ENCODE results near the gene STPG4.

STPG4 gene

DNA sequence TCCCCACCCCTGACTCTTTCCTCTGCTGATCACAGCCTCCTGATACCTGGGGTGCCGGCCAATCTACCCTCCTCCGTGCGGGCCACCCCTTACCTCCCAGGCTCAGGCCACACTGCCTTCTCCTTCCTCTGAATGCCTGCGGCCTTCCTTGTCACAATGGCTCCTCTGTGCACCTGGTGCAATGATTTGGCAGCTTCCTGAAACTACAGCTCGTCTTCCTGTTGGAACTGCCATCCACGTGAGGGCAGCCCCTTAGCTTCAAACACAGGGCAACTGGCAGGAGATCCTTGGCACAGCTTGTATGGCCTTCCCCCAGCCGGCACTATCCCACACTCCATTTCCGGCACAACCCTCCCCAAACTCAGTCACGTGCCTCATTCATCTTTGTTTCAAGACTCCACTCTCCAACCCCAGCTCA is 69.0 kb downstream of the STPG4 start:
- DNase-seq: no peak

DNA sequence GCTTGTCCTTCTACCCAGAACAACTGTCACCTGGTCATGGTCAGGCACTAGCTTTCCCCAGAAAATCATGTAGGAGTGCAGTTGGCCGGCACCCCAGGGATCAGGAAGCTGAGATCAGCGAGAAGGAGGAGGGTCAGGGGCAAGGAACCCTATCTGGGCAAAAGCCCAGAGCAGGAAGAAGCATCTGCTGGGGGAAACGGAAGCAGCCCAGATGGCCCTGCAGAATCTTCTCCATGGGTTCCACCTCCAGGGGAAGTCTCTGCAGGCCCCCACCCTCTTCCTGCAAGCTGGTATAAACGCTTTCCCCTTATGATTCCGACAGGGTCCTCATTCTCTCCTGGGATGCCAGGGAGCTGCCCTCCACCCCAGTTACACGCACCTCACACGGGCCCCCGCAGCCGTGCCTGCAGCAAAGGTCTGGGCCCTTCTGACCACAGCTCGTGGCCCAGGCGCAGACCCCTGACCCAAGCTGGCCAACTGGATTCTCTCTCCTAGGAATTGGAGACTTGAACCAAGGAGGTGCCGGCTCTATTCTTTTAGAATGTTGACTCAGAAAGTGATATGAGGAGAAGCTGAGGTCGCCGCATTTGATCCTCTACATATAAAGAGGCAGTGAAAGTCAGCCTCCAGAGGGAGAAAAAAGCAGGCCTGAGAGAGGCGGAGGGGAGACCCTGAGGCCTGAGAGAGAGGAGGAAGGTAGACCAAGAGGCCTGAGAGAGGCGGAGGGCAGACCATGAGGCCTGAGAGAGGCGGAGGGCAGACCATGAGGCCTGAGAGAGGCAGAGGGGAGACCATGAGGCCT is 71.0 kb downstream of the STPG4 start:
- no peak for DNase-seq

DNA sequence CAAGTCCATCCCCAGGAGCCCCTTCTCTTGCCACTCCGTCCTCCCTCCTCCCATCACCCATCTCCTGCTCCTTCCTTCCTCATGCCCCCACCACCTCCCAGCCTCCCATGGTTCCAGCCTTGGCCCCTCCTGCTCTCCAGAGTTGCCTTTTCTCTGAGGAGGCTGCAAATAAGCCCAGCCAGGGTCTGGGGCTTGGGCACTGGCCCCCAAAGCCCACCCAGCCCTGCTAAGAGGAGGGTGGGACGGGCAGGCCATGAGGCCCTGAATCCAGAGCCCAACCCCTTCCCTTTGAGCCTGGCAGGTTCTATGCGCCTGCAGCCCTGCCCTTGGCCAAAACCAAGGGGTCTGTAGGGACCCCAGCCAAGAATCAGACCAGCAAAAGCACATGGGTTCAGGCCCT is 71.6 kb downstream of the STPG4 start:
- no peak for DNase-seq

DNA sequence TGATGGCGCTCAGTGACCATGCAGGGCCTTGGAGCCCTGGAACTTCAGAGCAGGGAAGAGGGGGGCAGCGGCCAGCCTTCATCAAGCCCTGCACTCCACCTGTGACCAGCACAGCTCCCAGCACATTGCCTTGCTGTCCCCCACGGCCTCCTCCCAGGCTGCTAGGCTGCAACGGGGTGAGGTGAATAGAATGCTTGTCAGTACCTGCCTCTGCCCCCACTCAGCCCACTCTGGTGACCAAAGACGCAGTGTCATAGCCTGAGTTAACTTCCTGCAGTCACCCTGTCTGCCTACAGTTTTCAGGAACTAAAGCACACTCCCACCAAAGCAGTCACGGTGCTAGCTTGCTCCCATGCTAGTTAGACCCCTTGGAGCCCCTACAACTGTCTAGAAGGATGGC is 72.1 kb downstream of the STPG4 start:
- DNase-seq: no peak

DNA sequence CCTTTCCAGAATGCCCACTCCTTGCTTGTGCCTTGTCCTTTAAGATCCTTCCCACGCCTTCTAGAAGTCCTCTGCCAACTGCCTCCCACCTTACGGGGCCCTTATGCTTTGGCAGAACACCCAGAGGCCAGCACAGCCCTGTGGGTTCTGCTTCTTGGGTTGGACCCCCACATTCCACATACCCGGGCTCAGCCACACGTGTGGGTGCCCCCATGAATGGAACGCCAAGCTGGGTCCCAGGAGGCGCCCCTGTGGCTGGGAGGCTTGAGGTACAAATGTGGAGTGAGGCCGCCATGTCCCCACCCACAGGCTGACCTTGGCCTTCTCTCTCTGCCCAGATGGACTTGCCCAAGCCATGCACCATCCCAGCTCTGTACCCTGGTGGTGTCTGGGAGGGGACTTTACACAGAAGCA is 74.2 kb downstream of the STPG4 start:
- no peak for DNase-seq

DNA sequence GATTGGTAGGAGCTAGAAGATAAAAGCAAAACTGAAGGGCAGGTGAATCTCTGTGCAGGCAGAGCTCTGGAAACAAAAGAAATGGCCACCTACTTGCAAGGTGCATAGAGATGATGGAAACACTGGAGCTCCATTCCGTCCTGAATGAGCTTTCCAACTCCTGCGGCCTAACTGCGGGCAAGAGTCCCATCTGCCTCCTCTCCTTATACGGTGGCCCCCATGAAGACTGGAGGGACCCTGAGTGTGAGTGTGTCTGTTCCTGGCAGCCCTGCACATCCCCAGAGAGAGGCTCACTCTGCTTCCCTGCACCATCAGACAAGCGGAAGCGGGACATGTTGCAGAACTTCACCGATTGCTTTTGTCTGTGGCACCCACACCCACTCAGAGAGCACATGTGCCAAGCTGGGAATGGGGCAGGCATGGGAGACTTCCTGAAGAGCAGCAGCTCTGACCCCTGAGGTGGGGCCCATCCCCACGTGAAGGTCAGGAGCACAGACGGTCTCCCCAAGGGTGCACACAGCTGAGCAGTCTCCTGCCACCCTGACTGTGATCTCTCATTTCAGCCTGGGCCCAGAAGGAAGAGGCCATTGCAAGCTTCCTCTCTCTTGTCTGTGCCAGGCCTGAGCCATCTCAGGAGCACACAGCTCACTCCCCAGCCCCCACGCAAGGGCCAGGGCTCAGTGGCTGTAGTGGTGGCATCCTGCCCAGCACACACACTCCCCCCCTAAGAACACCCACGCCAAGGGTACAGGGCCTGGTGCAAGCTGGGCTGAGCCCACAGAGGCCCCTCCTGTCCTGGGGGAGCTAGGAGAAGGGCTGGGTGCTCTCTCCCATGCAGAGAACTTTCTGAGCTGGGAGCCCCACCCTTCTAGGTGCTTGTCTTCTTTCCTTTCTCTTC is 75.3 kb downstream of the STPG4 start:
- DNase-seq: no peak

DNA sequence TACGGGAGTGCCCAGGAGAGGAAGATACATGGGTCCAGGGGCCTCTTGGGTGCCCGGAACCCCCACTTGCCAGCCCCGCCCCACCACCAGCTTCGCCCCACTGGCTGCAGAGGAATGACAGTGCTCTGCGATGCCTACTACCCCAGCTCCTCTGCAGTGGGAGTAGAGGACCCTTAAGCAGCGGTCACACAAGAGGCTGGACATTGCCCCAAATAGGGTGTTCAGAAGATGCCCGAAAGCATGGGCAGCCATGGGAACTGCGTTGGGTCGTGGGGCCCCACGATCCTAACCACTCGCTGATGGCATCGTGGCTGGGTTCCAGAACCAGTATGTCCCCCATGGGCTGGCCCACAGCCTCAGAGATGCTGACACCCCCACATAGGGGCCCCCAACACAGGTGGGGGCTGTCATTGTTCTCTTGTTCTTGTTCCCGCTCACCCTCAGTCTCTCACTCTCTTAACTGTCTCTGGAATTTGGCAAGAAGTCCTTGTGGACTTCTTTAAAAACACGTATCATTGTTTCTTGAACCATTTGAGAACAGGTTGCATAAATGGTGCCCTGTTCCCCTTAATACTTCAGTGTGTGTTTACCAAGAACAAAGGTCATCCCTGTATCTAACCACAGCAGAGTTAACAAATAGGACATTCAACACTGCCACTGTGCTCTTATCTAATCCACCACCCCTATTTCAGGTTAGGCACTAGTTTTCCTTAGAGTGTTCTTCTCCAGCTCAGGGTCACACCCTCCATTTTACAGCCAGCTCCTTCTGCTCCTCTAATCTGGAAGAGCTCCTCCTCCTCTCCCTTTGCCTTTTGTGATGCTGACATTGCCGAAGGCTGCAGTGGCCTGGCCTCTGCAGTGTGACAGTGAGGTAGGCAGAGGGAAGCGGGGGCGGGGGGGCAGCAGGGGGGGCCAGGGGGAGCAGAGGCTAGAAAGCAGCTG is 76.3 kb downstream of the STPG4 start:
- peak; percentile 38 for DNase-seq

DNA sequence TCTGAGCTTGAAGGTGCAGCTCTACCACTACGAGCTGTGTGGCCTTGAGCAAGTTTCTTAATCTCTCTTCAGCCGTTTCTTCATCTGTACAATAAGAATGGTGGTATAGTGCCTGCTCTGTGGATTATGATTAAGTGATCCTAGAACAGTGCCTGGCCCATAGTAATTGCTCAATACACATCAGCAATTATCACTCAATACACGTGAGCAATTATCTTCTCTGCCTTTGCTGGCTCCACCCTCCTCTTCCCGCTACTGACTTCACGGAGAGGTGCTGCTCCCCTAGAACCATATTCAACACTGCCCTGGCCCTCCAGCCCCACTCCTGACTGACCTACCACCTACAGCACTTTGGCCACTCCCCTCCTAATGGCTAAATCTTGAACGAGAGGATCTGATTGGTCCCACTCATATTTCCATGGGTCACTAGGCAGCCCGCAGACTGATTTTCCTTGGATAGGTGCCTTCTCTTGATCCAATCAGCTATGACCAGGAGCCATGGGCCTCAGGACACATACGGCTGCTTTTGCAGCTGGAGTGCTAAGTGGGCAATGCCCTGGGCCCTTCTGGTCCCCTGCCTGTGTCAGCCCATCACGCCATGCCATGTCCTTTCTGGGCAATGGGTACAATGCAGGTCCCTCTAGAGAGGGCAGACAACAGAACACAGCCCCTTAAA is 77.5 kb downstream of the STPG4 start:
- no peak for DNase-seq

DNA sequence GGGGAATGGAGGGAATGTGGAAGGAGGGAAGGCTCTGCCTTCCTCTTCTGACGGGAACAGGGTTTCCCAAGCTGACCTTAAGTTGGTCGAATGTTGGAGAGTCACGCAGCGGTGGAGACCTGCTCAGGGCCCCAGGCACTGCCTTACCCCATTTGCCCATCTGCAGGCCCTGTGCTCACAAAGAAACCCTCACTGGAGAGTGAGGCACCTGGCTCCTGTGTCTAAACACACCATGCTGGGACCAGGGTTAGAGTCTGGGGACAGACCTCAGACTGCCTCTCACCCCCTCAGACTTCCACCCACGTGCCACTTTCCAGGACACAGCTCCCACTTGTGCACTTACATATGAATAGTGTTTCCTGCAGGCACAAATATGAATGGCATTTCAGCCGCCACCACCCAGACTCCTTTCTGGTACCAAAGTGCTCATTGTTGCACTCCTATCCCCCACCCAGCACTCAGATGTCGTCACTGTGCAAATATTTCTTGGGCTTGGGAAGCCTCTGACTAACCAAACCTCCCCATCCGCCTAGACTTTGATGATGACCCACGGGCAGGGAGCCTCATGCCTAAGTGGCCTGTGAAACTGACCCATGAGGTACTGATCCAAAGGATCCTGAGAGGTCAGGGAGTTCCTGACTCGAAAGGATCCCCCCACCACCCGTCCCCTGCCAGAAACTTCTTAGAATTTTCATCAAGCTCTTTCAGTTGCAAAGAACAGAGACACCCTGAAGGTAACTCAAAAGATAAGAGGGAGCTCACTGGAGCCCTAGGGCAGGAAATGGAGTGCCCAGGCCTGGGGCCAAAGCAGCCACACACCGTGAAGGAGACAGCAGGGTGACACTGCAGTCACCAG is 78.3 kb downstream of the STPG4 start:
- no peak for DNase-seq

DNA sequence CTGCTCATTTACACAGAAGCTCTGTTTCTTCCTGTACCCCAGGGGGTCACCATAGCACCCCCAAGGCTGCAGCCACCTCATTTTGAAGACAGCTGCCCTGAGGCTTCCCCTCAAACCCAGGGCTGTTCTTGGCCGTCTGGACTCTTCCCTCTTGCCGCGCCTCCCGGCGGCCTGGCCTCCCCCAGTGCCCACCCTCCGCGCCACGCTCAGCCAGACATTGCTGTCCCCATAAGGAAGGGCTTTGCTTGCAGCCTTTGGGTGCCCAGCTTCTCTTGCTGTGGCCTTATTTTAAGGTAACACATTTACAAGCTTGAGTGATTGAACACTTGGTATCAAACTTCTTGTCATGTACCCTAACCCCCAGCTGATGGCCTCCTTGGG is 79.0 kb downstream of the STPG4 start:
- no peak for DNase-seq

DNA sequence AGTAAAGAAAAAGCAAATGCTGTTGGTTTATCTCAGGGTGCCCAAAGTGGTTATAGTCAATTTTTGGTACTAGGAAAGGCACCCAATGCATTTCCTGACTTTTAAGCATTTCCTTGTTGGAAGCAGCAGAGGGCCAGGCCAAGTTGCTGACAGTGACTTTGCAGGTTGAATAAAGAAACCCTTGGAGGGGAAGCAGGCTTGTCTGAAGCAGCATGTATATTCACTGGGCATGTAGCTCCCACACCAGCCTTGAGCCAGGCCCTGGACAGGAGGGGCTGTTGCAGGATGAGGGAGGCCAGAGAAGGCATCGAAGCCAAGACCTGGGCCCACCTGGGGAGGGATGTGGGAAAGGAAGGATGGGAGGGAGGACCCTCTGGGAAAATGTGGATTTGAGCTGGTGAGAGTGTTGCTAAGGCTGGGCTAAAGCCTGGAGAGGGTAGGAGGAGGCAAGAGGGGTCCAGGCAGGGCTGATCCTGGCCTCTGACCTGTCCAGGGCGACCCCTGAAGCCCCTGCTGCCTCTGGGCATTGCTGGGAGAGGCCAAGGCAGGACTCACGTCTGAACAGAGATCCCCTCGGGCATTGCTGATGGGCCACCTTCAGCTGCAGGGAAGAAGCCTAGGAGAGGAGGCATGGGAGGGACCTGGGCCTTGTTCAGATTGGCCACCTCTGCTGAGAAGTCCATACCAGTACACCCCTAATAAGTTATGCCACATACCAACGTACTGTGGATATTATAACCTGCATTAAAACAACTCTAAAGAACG is 79.6 kb downstream of the STPG4 start:
- DNase-seq: no peak

DNA sequence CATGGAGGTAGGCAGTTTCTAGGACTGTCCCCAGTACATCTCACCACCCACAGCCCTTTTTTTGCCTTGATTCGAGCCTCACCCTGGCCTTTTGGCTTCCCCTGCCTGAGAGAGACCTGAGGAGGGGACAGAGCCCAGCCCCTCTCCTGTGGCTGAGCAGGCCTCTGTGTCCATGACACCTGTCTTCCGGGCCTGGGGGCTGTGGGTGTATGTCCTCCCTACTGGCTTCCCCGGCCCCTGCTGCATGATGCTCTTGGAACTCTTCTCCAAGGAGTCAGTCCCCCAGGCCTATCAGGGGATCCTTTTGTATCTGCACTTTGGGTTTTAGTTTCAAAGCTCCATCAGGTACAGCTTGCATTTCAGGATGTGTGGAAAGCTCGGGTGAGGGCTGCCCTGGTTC is 80.4 kb downstream of the STPG4 start:
- no peak for DNase-seq

DNA sequence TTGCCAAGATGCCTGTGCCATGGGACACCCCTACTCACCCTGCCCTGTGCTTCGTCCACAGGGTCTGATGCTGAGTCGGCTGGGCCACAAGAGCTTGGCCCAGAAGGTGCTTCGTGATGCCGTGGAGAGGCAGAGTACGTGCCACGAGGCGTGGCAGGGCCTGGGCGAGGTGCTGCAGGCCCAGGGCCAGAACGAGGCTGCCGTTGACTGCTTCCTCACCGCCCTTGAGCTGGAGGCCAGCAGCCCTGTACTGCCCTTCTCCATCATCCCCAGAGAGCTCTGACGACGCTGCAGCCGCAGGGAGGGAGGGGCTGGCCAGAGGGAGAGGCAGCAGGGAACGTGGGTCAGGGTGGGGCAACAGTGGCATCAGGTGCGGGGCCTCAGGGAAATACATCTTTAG is 81.5 kb downstream of the STPG4 start:
- DNase-seq: no peak

DNA sequence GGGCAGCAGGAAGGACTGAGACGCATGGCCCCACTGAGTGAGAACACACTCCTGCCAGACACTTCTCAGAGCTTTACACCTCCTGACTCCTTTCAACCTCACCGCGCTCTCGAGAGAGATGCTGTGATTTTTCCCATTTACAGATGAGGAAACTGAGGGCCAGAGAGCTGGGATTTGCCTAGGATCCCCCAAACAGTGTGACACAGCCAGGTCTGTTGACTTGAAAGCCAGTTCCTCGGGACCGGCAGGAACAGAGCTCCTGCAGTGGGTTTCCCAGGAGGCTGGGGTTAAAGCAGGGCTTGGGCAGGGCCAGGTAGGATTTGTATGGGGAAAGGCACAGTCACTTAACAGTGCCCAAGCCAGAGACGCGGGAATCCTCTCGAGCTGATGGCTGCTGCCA is 81.9 kb downstream of the STPG4 start:
- DNase-seq: no peak

DNA sequence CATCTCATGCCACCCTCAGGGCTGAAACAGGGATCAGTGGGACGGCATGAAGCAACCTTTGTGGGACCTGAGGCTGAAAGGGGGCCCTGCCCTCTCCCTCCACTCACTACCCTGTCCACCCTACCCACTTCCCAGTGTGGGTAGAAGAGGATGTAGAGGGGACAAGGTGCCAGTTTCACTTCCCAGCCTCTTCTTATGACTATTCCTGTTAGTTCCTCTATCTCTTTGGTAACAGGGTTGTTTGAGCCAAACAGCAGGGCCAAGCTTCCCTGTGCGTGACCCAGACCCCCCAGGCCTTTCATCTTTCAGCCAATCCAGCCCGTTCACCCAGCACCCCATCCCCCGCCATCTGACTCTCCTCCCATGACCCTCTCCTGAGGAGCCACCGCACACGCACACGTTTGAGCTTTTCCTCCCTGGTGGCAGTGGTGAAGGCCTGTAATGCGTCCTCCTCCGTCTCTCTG is 82.3 kb downstream of the STPG4 start:
- no peak for DNase-seq

DNA sequence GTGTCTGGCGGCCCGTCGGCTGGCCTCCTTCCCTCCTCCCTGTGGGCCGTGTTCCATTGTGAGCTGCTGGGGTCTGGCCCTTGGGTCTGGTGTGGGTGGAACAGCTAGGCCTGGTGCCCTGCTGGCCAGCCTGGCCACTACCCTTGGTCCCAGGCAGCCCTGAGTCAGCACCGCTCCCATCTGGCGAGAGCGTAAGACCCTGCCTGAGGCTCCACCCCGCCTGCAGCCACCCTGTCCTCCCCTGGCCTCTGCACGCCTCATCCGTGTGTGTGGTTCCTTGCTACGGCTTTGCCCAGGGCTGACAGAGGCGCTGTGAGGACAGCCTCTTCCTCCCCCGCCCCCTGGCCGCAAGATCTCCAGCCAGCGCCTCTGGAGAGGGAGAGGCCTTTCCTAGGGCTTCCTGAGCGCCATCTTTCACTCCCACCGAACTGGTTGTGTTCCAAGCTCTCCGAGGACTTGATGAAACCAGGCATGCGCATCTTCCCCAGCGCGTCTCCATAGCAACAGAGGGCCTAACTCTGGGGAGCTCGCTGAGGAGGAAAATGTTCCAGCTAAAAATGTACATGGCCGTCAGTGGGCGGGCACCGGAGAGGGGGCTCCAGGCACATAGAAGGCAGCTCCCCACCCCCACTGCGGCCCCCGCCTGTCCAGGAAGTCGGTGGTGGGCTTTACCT is 83.0 kb downstream of the STPG4 start:
- no peak for DNase-seq

DNA sequence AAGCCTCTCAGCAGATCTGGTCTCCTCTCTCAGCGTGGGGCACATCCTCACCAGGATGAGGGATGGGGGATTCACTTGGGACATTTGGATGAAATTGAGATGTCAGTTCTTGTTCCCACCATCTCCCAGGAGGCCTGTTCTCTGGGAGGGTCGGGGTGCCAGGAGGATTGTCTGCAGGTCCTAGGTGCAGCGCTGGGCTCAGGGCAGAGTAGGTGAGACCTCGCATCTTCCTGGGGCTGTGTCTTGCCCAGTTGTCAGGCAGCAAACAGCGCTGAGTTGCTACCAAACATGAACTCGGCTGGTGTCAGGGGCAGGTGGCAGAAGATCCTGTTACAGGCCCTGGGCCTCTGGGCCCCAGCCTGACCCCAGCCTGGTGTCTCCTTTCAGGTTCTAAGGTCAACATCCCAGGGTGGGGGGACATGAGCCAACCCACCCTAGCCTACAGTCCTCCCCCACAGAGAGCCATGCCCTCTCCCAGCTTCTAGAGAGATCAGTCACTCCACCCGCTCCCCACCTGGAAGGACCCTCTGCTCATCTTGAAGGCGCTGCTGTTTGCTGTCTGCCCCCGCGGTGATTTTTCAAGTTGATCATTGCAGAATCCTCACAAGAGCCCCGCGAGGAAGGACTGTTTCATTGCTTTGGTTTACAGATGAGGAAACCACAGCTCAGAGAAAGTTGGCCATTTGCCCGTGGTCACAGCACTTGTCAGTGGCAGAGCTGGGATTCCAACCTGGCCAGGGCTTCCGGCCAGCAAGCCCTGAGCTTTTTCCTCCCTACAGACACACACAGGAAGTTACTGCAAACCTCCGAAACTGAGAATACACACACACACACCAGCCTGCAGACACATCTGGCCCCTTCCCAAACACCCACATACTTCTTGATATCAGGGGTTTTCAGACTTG is 83.9 kb downstream of the STPG4 start:
- no peak for DNase-seq

DNA sequence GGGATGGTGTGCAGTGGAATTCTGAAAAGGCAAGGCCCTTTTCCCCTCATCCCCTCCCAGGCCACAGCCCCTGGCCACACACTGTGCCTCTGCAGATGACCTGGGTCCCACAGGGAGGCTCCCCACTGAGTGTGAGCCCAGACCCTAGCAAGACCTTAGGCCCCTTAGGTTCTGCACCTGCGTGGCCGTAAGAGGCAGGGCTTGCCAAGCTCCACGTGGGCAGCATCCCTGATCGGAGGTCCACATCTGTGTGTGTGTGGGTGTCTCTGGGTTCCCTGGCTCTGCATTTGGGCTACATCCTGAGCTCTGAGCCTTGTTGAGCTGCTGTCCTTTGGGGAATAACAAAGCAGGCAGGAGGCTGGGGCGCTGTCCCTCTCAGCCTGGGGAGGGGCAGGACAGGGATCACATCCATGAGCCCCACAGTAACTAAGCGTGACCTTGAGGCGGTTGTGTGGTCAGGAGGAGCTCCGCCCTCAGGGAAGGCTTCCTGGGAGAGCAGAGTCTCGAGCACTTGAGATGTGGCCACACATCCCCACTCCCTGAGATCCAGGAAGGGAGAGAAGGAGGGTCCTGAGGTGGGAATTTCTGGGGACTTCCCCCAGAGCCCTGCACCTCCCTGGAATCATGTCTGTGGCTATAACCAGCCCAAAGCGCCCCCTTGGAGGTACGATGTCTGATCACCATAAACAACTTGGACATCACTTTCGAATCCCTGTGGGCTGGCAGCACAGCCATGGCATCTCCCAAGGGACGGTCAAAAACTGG is 84.8 kb downstream of the STPG4 start:
- DNase-seq: no peak
